Effector memory CD8-positive, alpha-beta T cell (primary cell): ENCODE results near the gene ESD.
"Not testable (repeated sequence)": the region's sequence is repeated elsewhere in the genome, so short reads cannot be mapped to it uniquely, and the experiment has no call there.

Experiments
- ATAC-seq: fragments of 150-1000 bp; cut with Tn5 transposase; replicated peaks from 2 replicates; pipeline ENCODE4 v1.10.0; 2021; ENCODE audit warnings: mild to moderate bottlenecking, moderate library complexity
- DNase-seq, 3 experiments: peaks; one replicate each; pipeline ENCODE4 v3.0.0; 2021
- H3K27ac Mint-ChIP-seq, 2 donors: one replicate each; pipeline ENCODE4 v1.8.0; 2022; ENCODE audit warnings: mild to moderate bottlenecking in 2 of 2, mixed read lengths in 2 of 2, moderate library complexity in 2 of 2
- H3K27me3 Mint-ChIP-seq, 2 donors: one replicate each; pipeline ENCODE4 v1.8.0; 2022; ENCODE audit warnings: mixed read lengths in 2 of 2
- H3K36me3 Mint-ChIP-seq: one replicate; pipeline ENCODE4 v1.8.0; 2022; ENCODE audit warnings: mild to moderate bottlenecking, moderate library complexity, mixed read lengths; ENCODE audit not compliant: insufficient read depth
- H3K4me1 Mint-ChIP-seq, 2 donors: one replicate each; pipeline ENCODE4 v1.8.0; 2022; ENCODE audit warnings: low read depth in 2 of 2, mixed read lengths in 2 of 2
- H3K4me3 Mint-ChIP-seq, 2 donors: one replicate each; pipeline ENCODE4 v1.8.0; 2022; ENCODE audit warnings: mild to moderate bottlenecking in 2 of 2, mixed read lengths in 2 of 2, moderate library complexity in 2 of 2
- H3K9me3 Mint-ChIP-seq, 2 donors: one replicate each; pipeline ENCODE4 v1.8.0; 2022; ENCODE audit warnings: mixed read lengths in 2 of 2

Gene ESD

GRCh38 chr13:46778095-46778494, 18.9 kb downstream of the ESD start:
- Mint-ChIP-seq H3K27ac (peak overlapping the region in 1 of 2 donors; percentile 64), H3K4me3 (no peak overlapping the region), H3K9me3 (no peaks in the 10 kb centered on the region), H3K27me3 (no peaks in the 10 kb centered on the region), H3K4me1 (peaks cover 0 to 7% of the 10 kb centered on the region in 2 donors), H3K36me3 (peaks cover 62% of the 10 kb centered on the region)
- ATAC-seq (no peak), DNase-seq (no peak)

- ATAC-seq (no peak), DNase-seq (no peak)
- no peaks in the 10 kb centered on the region for H3K27me3 Mint-ChIP-seq
- peak overlapping the region in 1 of 2 donors; percentile 41 for H3K27ac Mint-ChIP-seq
- H3K4me3 Mint-ChIP-seq = no peak overlapping the region
- H3K4me1 Mint-ChIP-seq = no peaks in the 10 kb centered on the region
- H3K36me3 Mint-ChIP-seq = peaks cover 63% of the 10 kb centered on the region
- H3K9me3 Mint-ChIP-seq = no peaks in the 10 kb centered on the region
Observed at GRCh38 chr13:46775385-46776107, 21.4 kb downstream of the ESD start.

- no peaks in the 10 kb centered on the region for H3K4me1 Mint-ChIP-seq
- H3K36me3 Mint-ChIP-seq = peaks cover 65% of the 10 kb centered on the region
- H3K9me3 Mint-ChIP-seq = no peaks in the 10 kb centered on the region
- ATAC-seq (no peak), DNase-seq (no peak)
- no peak overlapping the region for H3K27ac Mint-ChIP-seq
- no peaks in the 10 kb centered on the region for H3K27me3 Mint-ChIP-seq
- H3K4me3 Mint-ChIP-seq = no peak overlapping the region
Observed at GRCh38 chr13:46773541-46773940, 23.4 kb downstream of the ESD start.

- Mint-ChIP-seq H3K27ac (no peak overlapping the region), H3K36me3 (peaks cover 57% of the 10 kb centered on the region), H3K9me3 (no peaks in the 10 kb centered on the region), H3K4me1 (no peaks in the 10 kb centered on the region), H3K4me3 (no peak overlapping the region), H3K27me3 (no peaks in the 10 kb centered on the region)
- ATAC-seq (no peak), DNase-seq (no peak)
Observed at GRCh38 chr13:46771693-46772092, 25.3 kb downstream of the ESD start.

- peaks cover 40% of the 10 kb centered on the region for H3K36me3 Mint-ChIP-seq
- not testable (repeated sequence) for H3K27ac Mint-ChIP-seq, DNase-seq, H3K9me3 Mint-ChIP-seq, H3K4me3 Mint-ChIP-seq, H3K27me3 Mint-ChIP-seq, H3K4me1 Mint-ChIP-seq, ATAC-seq
Observed at GRCh38 chr13:46769925-46770324, 27.0 kb downstream of the ESD start.

- Mint-ChIP-seq H3K4me3 (no peak overlapping the region), H3K4me1 (peaks cover 1 to 3% of the 10 kb centered on the region in 2 donors), H3K36me3 (no peaks in the 10 kb centered on the region), H3K9me3 (no peaks in the 10 kb centered on the region), H3K27ac (no peak overlapping the region), H3K27me3 (peaks cover 0 to 14% of the 10 kb centered on the region in 2 donors)
- no peak for DNase-seq
- no peak for ATAC-seq
Observed at GRCh38 chr13:46761866-46762265, 35.1 kb downstream of the ESD start.

- no peaks in the 10 kb centered on the region for H3K9me3 Mint-ChIP-seq
- no peak for ATAC-seq
- no peak for DNase-seq
- no peak overlapping the region for H3K27ac Mint-ChIP-seq
- no peaks in the 10 kb centered on the region for H3K36me3 Mint-ChIP-seq
- peaks cover 1 to 3% of the 10 kb centered on the region in 2 donors for H3K4me1 Mint-ChIP-seq
- H3K4me3 Mint-ChIP-seq = no peak overlapping the region
- peaks cover 0 to 14% of the 10 kb centered on the region in 2 donors for H3K27me3 Mint-ChIP-seq
Observed at GRCh38 chr13:46761174-46761573, 35.8 kb downstream of the ESD start.

- no peaks in the 10 kb centered on the region for H3K36me3 Mint-ChIP-seq
- H3K27ac Mint-ChIP-seq = no peak overlapping the region
- DNase-seq = no peak
- no peak overlapping the region for H3K4me3 Mint-ChIP-seq
- no peaks in the 10 kb centered on the region for H3K9me3 Mint-ChIP-seq
- peaks cover 1 to 3% of the 10 kb centered on the region in 2 donors for H3K4me1 Mint-ChIP-seq
- no peak for ATAC-seq
- peaks cover 0 to 14% of the 10 kb centered on the region in 2 donors for H3K27me3 Mint-ChIP-seq
Observed at GRCh38 chr13:46759846-46760245, 37.1 kb downstream of the ESD start.

GRCh38 chr13:46757640-46758039, 39.3 kb downstream of the ESD start:
- H3K4me1 Mint-ChIP-seq = peaks cover 12 to 18% of the 10 kb centered on the region in 2 donors
- H3K27ac Mint-ChIP-seq = peak overlapping the region in 1 of 2 donors; percentile 29
- peaks cover 0 to 14% of the 10 kb centered on the region in 2 donors for H3K27me3 Mint-ChIP-seq
- H3K36me3 Mint-ChIP-seq = no peaks in the 10 kb centered on the region
- H3K4me3 Mint-ChIP-seq = no peak overlapping the region
- no peak for DNase-seq
- H3K9me3 Mint-ChIP-seq = no peaks in the 10 kb centered on the region
- ATAC-seq = no peak

GRCh38 chr13:46756977-46757376, 40.0 kb downstream of the ESD start:
- no peak for DNase-seq
- ATAC-seq = no peak
- Mint-ChIP-seq H3K9me3 (no peaks in the 10 kb centered on the region), H3K4me1 (peaks cover 15 to 23% of the 10 kb centered on the region in 2 donors), H3K27me3 (peaks cover 0 to 14% of the 10 kb centered on the region in 2 donors), H3K27ac (no peak overlapping the region), H3K4me3 (no peak overlapping the region), H3K36me3 (peaks cover 2% of the 10 kb centered on the region)

- H3K27me3 Mint-ChIP-seq = peaks cover 0 to 14% of the 10 kb centered on the region in 2 donors
- H3K4me3 Mint-ChIP-seq, DNase-seq, ATAC-seq, H3K27ac Mint-ChIP-seq, H3K36me3 Mint-ChIP-seq, H3K9me3 Mint-ChIP-seq: not testable (repeated sequence)
- H3K4me1 Mint-ChIP-seq = peaks cover 23 to 34% of the 10 kb centered on the region in 2 donors
Observed at GRCh38 chr13:46755508-46755907, 41.5 kb downstream of the ESD start.

GRCh38 chr13:46754812-46755211, 42.1 kb downstream of the ESD start:
- Mint-ChIP-seq H3K36me3 (peaks cover 9% of the 10 kb centered on the region), H3K4me1 (peaks cover 22 to 34% of the 10 kb centered on the region in 2 donors), H3K27me3 (peaks cover 0 to 14% of the 10 kb centered on the region in 2 donors), H3K27ac (no peak overlapping the region), H3K4me3 (no peak overlapping the region), H3K9me3 (no peaks in the 10 kb centered on the region)
- ATAC-seq = no peak
- DNase-seq = no peak

GRCh38 chr13:46753917-46754316, 43.0 kb downstream of the ESD start:
- Mint-ChIP-seq H3K27ac (peak overlapping the region in 1 of 2 donors; percentile 53), H3K36me3 (peaks cover 9% of the 10 kb centered on the region), H3K4me1 (peaks cover 24 to 31% of the 10 kb centered on the region in 2 donors), H3K27me3 (peaks cover 0 to 8% of the 10 kb centered on the region in 2 donors), H3K9me3 (no peaks in the 10 kb centered on the region), H3K4me3 (no peak overlapping the region)
- no peak for ATAC-seq
- no peak for DNase-seq

- ATAC-seq (no peak), DNase-seq (no peak)
- Mint-ChIP-seq H3K4me3 (no peak overlapping the region), H3K9me3 (no peaks in the 10 kb centered on the region), H3K27ac (peak overlapping the region in 1 of 2 donors; percentile 53), H3K27me3 (peaks cover 0 to 5% of the 10 kb centered on the region in 2 donors), H3K36me3 (peaks cover 9% of the 10 kb centered on the region), H3K4me1 (peaks cover 24 to 31% of the 10 kb centered on the region in 2 donors)
Observed at GRCh38 chr13:46753137-46753536, 43.8 kb downstream of the ESD start.
